GM23338 (cell line): ENCODE data around the gene DDA1. TPM values are rescaled to one million over a fixed set of nuclear protein-coding genes. Genes with fewer than 3 reads are reported as not detected.

Experiments used
- ATAC-seq: fragments of 200-7000 bp; cut with Tn5 transposase; 3 replicates; pipeline ENCODE4 v1.9.1; 2020
- DNase-seq: peaks from one replicate; pipeline ENCODE4 v3.0.0-alpha.2; 2015; ENCODE audit warnings: low spot score
- H2AFZ ChIP-seq: fragments of 200-600 bp; sonication (generic); 2 replicates; pipeline ENCODE4 v1.8.0; 2016; ENCODE audit warnings: antibody characterized with exemption, mild to moderate bottlenecking, moderate library complexity
- H3F3A ChIP-seq: fragments of 200-600 bp; sonication (generic); replicated peaks from 2 replicates; pipeline ENCODE4 v1.8.0; 2017; ENCODE audit warnings: antibody characterized with exemption, mixed run types, low read depth
- H3K27ac ChIP-seq: fragments of 200-600 bp; sonication (generic); 2 replicates; pipeline ENCODE4 v1.6.1; 2016; ENCODE audit warnings: low read depth
- H3K27me3 ChIP-seq: fragments of 200-600 bp; sonication (generic); 2 replicates; pipeline ENCODE4 v1.8.0; 2016; ENCODE audit warnings: mild to moderate bottlenecking, mixed run types, moderate library complexity; ENCODE audit not compliant: insufficient read depth
- H3K36me3 ChIP-seq: fragments of 200-600 bp; sonication (generic); 2 replicates; pipeline ENCODE4 v1.8.0; 2016; ENCODE audit warnings: mild to moderate bottlenecking; ENCODE audit not compliant: insufficient read depth
- H3K4me1 ChIP-seq: fragments of 200-600 bp; sonication (generic); 2 replicates; pipeline ENCODE4 v1.8.0; 2016; ENCODE audit warnings: mild to moderate bottlenecking, moderate library complexity; ENCODE audit not compliant: insufficient read depth
- H3K4me2 ChIP-seq: fragments of 200-600 bp; sonication (generic); 2 replicates; pipeline ENCODE4 v1.7.1; 2017; ENCODE audit warnings: mixed run types
- H3K4me3 ChIP-seq: fragments of 200-600 bp; sonication (generic); 2 replicates; pipeline ENCODE4 v1.6.1; 2016; ENCODE audit warnings: mixed run types
- H3K79me2 ChIP-seq: fragments of 200-600 bp; sonication (generic); replicated peaks from 2 replicates; pipeline ENCODE4 v1.8.0; 2017; ENCODE audit warnings: mild to moderate bottlenecking; ENCODE audit not compliant: insufficient read depth
- H3K9me2 ChIP-seq: fragments of 200-600 bp; sonication (generic); 2 replicates; pipeline ENCODE4 v1.8.0; 2017; ENCODE audit not compliant: insufficient read depth
- H4K20me1 ChIP-seq: fragments of 200-600 bp; sonication (generic); replicated peaks from 2 replicates; pipeline ENCODE4 v1.8.0; 2017; ENCODE audit warnings: mild to moderate bottlenecking; ENCODE audit not compliant: insufficient read depth
- H3K27ac Mint-ChIP-seq: 2 replicates; pipeline ENCODE4 v1.8.0; 2020; ENCODE audit warnings: inconsistent platforms, mild to moderate bottlenecking, moderate library complexity, mixed read lengths
- H3K27me3 Mint-ChIP-seq: 3 replicates; pipeline ENCODE4 v1.8.0; 2022; ENCODE audit warnings: low read depth, mild to moderate bottlenecking, moderate library complexity, mixed read lengths, inconsistent platforms; ENCODE audit not compliant: insufficient read depth, poor library complexity
- H3K36me3 Mint-ChIP-seq: 3 replicates; pipeline ENCODE4 v1.8.0; 2021; ENCODE audit warnings: low read depth, mild to moderate bottlenecking, inconsistent platforms, moderate library complexity, mixed read lengths
- H3K4me1 Mint-ChIP-seq: 3 replicates; pipeline ENCODE4 v1.8.0; 2020; ENCODE audit warnings: mild to moderate bottlenecking, inconsistent platforms, mixed read lengths
- H3K4me3 Mint-ChIP-seq: 3 replicates; pipeline ENCODE4 v1.8.0; 2021; ENCODE audit warnings: moderate library complexity, mild to moderate bottlenecking, inconsistent platforms, mixed read lengths
- H3K9me3 Mint-ChIP-seq: 3 replicates; pipeline ENCODE4 v1.8.0; 2020; ENCODE audit warnings: moderate library complexity, mild to moderate bottlenecking, inconsistent platforms, mixed read lengths
- CREB1 ChIP-seq: fragments of 250-450 bp; sonication (Bioruptor Pico); IDR thresholded peaks from 2 replicates; pipeline ENCODE4 v1.5.0; 2020; ENCODE audit warnings: low read depth, mild to moderate bottlenecking, moderate library complexity
- EZH2 ChIP-seq: fragments of 200-600 bp; sonication (generic); IDR thresholded peaks from one replicate; pipeline ENCODE4 v1.8.0; 2017; ENCODE audit warnings: antibody characterized with exemption, mild to moderate bottlenecking, low read depth; ENCODE audit not compliant: unreplicated experiment
- JUNB ChIP-seq: IDR thresholded peaks from one replicate; pipeline ENCODE4 v1.6.1; 2016; ENCODE audit warnings: antibody characterized with exemption; ENCODE audit not compliant: unreplicated experiment
- NANOG ChIP-seq: IDR thresholded peaks from 2 replicates; pipeline ENCODE4 v1.6.1; 2016; ENCODE audit warnings: antibody characterized with exemption, borderline replicate concordance
- STAT1 ChIP-seq: IDR thresholded peaks from one replicate; pipeline ENCODE4 v1.6.1; 2016; ENCODE audit warnings: antibody characterized with exemption; ENCODE audit not compliant: unreplicated experiment
- ZNF114 ChIP-seq: fragments of 250-450 bp; sonication (Bioruptor Pico); IDR thresholded peaks from 2 replicates; pipeline ENCODE4 v1.5.0; 2020; ENCODE audit warnings: mild to moderate bottlenecking, moderate library complexity
- ZNF331 ChIP-seq: fragments of 250-450 bp; sonication (Bioruptor Pico); IDR thresholded peaks from 2 replicates; pipeline ENCODE4 v1.5.0; 2020; ENCODE audit warnings: low read depth, mild to moderate bottlenecking, moderate library complexity
- polyA plus RNA-seq: library from polyadenylated mRNA; unstranded; fragments of >200 nt; fragmentation: Nextera tagmentation; extraction: Ambion mirVana; gene quantifications from 2 replicates; pipeline ENCODE4 v1.2.1, GENCODE V29; 2016
- total RNA-seq: library from RNA; depleted of rRNA; stranded (reverse); fragments of >200 nt; shearing (Covaris generic); gene quantifications from 2 replicates; pipeline ENCODE4 v1.2.3, GENCODE V29; 2014
- TF ChIP-seq, protein P1 (sequence below): fragments of 250-450 bp; sonication (Bioruptor Pico); IDR thresholded peaks from 2 replicates; pipeline ENCODE4 v1.5.0; 2020; ENCODE audit warnings: mild to moderate bottlenecking, moderate library complexity
- TF ChIP-seq, protein P2 (sequence below): IDR thresholded peaks from one replicate; pipeline ENCODE4 v1.6.1; 2018; ENCODE audit warnings: antibody characterized with exemption; ENCODE audit not compliant: unreplicated experiment
- TF ChIP-seq, protein P3 (sequence below), 2 experiments: fragments of 200-600 bp in 1 of 2; sonication (generic) in 1 of 2; conservative IDR thresholded peaks; 2 replicates each; pipeline versions ENCODE4 v1.5.1 to v1.6.1; 2016 to 2017; ENCODE audit warnings: antibody characterized with exemption in 2 of 2, low read depth in 2 of 2, mild to moderate bottlenecking in 2 of 2, moderate library complexity in 1 of 2

The DDA1 gene
- total and polyA plus RNA-seq, 2 experiments from 2014 or later: 34.6 to 107 TPM

DNA sequence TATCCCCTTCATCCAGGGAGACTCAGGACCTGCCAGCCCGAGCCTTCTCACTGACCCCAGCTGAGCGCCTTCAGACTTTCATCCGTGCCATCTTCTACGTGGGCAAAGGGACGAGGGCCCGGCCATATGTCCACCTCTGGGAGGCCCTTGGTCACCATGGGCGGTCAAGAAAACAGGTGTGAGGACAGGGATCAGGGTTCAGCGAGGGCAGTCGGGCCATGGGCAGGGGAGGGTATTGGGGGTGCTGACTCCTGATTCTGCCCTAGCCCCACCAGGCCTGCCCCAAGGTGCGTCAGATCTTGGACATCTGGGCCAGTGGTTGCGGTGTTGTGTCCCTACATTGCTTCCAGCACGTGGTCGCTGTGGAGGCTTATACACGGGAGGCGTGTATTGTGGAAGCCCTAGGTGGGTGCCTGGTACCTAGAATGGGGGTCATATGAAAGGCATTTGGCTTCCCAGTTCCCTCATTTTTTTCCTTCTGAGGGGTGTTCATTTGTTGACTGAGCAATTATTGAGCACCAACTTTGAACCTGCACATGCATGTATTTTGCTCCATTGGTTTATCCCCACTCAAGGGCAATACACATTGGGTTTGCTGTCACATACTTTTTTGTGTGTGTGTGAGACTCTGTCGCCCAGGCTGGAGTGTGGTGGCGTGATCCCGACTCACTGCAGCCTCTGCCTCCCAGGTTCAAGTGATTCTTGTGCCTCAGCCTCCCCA is 23.8 kb upstream of the DDA1 start:
- H3K4me1 ChIP-seq: no peaks in the 10 kb centered on the region
- H3K4me1 Mint-ChIP-seq: peaks cover 2% of the 10 kb centered on the region
- DNase-seq: no peak
- H3K27me3 ChIP-seq: peaks cover 6% of the 10 kb centered on the region; the same call in 1 of the 2 replicates
- no peaks in the 10 kb centered on the region for H3K79me2 ChIP-seq
- H3K4me2 ChIP-seq: no peak overlapping the region
- no peak for TF ChIP-seq ZNF331 (CRISPR knock-in tag)
- no peak for TF ChIP-seq CREB1 (CRISPR knock-in tag)
- H2AFZ ChIP-seq: no peak overlapping the region
- no peak overlapping the region for H3K27ac ChIP-seq
- no peak overlapping the region for H3K27ac Mint-ChIP-seq
- H3F3A ChIP-seq: peaks cover 24% of the 10 kb centered on the region
- no peaks in the 10 kb centered on the region for H3K9me2 ChIP-seq
- H3K36me3 Mint-ChIP-seq: peaks cover 25% of the 10 kb centered on the region
- H3K9me3 Mint-ChIP-seq: no peaks in the 10 kb centered on the region
- no peak for ATAC-seq
- no peak overlapping the region for H3K4me3 Mint-ChIP-seq
- H3K27me3 Mint-ChIP-seq: peaks cover 9% of the 10 kb centered on the region
- peaks cover 4% of the 10 kb centered on the region; the same call in 1 of the 2 replicates for H4K20me1 ChIP-seq
- no peak overlapping the region for H3K4me3 ChIP-seq
- no peaks in the 10 kb centered on the region for H3K36me3 ChIP-seq

DNA sequence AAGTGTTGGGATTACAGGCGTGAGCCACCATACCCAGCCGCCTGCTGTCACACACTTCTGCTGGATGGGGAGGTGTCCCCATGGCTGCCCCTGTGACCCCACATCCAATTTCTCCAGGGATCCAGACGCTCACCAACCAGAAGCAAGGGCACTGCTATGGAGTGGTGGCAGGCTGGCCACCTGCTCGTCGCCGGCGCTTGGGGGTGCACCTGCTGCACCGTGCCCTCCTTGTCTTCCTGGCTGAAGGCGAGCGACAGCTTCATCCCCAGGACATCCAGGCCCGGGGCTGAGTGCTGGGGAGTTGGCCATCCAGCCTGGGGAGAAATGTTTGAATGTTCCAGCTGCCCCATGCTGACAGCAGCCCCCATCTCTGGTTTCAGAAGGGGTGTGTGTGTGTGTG is 23.1 kb upstream of the DDA1 start:
- Histone ChIP-seq H4K20me1 (peaks cover 4% of the 10 kb centered on the region; the same call in 1 of the 2 replicates), H2AFZ (no peak overlapping the region), H3F3A (peaks cover 20% of the 10 kb centered on the region), H3K4me2 (no peak overlapping the region), H3K4me3 (no peak overlapping the region), H3K27ac (no peak overlapping the region), H3K79me2 (no peaks in the 10 kb centered on the region), H3K27me3 (peaks cover 6% of the 10 kb centered on the region; the same call in 1 of the 2 replicates), H3K36me3 (no peaks in the 10 kb centered on the region), H3K4me1 (no peaks in the 10 kb centered on the region), H3K9me2 (no peaks in the 10 kb centered on the region)
- Mint-ChIP-seq H3K9me3 (no peaks in the 10 kb centered on the region), H3K27me3 (peaks cover 9% of the 10 kb centered on the region), H3K27ac (no peak overlapping the region), H3K4me1 (peaks cover 2% of the 10 kb centered on the region), H3K36me3 (peaks cover 25% of the 10 kb centered on the region), H3K4me3 (no peak overlapping the region)
- DNase-seq: no peak
- ATAC-seq: no peak
- TF ChIP-seq, protein P1, sequence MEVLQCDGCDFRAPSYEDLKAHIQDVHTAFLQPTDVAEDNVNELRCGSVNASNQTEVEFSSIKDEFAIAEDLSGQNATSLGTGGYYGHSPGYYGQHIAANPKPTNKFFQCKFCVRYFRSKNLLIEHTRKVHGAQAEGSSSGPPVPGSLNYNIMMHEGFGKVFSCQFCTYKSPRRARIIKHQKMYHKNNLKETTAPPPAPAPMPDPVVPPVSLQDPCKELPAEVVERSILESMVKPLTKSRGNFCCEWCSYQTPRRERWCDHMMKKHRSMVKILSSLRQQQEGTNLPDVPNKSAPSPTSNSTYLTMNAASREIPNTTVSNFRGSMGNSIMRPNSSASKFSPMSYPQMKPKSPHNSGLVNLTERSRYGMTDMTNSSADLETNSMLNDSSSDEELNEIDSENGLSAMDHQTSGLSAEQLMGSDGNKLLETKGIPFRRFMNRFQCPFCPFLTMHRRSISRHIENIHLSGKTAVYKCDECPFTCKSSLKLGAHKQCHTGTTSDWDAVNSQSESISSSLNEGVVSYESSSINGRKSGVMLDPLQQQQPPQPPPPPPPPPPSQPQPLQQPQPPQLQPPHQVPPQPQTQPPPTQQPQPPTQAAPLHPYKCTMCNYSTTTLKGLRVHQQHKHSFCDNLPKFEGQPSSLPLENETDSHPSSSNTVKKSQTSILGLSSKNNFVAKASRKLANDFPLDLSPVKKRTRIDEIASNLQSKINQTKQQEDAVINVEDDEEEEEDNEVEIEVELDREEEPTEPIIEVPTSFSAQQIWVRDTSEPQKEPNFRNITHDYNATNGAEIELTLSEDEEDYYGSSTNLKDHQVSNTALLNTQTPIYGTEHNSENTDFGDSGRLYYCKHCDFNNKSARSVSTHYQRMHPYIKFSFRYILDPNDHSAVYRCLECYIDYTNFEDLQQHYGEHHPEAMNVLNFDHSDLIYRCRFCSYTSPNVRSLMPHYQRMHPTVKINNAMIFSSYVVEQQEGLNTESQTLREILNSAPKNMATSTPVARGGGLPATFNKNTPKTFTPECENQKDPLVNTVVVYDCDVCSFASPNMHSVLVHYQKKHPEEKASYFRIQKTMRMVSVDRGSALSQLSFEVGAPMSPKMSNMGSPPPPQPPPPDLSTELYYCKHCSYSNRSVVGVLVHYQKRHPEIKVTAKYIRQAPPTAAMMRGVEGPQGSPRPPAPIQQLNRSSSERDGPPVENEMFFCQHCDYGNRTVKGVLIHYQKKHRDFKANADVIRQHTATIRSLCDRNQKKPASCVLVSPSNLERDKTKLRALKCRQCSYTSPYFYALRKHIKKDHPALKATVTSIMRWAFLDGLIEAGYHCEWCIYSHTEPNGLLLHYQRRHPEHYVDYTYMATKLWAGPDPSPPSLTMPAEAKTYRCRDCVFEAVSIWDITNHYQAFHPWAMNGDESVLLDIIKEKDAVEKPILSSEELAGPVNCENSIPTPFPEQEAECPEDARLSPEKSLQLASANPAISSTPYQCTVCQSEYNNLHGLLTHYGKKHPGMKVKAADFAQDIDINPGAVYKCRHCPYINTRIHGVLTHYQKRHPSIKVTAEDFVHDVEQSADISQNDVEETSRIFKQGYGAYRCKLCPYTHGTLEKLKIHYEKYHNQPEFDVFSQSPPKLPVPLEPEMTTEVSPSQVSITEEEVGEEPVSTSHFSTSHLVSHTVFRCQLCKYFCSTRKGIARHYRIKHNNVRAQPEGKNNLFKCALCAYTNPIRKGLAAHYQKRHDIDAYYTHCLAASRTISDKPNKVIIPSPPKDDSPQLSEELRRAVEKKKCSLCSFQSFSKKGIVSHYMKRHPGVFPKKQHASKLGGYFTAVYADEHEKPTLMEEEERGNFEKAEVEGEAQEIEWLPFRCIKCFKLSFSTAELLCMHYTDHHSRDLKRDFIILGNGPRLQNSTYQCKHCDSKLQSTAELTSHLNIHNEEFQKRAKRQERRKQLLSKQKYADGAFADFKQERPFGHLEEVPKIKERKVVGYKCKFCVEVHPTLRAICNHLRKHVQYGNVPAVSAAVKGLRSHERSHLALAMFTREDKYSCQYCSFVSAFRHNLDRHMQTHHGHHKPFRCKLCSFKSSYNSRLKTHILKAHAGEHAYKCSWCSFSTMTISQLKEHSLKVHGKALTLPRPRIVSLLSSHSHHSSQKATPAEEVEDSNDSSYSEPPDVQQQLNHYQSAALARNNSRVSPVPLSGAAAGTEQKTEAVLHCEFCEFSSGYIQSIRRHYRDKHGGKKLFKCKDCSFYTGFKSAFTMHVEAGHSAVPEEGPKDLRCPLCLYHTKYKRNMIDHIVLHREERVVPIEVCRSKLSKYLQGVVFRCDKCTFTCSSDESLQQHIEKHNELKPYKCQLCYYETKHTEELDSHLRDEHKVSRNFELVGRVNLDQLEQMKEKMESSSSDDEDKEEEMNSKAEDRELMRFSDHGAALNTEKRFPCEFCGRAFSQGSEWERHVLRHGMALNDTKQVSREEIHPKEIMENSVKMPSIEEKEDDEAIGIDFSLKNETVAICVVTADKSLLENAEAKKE (CRISPR knock-in tag): no peak
- TF ChIP-seq STAT1 (no peak), ZNF114 (CRISPR knock-in tag) (no peak), JUNB (no peak), ZNF331 (CRISPR knock-in tag) (no peak), EZH2 (no peak), NANOG (no peak)
- TF ChIP-seq, protein P2, sequence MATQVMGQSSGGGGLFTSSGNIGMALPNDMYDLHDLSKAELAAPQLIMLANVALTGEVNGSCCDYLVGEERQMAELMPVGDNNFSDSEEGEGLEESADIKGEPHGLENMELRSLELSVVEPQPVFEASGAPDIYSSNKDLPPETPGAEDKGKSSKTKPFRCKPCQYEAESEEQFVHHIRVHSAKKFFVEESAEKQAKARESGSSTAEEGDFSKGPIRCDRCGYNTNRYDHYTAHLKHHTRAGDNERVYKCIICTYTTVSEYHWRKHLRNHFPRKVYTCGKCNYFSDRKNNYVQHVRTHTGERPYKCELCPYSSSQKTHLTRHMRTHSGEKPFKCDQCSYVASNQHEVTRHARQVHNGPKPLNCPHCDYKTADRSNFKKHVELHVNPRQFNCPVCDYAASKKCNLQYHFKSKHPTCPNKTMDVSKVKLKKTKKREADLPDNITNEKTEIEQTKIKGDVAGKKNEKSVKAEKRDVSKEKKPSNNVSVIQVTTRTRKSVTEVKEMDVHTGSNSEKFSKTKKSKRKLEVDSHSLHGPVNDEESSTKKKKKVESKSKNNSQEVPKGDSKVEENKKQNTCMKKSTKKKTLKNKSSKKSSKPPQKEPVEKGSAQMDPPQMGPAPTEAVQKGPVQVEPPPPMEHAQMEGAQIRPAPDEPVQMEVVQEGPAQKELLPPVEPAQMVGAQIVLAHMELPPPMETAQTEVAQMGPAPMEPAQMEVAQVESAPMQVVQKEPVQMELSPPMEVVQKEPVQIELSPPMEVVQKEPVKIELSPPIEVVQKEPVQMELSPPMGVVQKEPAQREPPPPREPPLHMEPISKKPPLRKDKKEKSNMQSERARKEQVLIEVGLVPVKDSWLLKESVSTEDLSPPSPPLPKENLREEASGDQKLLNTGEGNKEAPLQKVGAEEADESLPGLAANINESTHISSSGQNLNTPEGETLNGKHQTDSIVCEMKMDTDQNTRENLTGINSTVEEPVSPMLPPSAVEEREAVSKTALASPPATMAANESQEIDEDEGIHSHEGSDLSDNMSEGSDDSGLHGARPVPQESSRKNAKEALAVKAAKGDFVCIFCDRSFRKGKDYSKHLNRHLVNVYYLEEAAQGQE: no peak
- TF ChIP-seq, protein P3, sequence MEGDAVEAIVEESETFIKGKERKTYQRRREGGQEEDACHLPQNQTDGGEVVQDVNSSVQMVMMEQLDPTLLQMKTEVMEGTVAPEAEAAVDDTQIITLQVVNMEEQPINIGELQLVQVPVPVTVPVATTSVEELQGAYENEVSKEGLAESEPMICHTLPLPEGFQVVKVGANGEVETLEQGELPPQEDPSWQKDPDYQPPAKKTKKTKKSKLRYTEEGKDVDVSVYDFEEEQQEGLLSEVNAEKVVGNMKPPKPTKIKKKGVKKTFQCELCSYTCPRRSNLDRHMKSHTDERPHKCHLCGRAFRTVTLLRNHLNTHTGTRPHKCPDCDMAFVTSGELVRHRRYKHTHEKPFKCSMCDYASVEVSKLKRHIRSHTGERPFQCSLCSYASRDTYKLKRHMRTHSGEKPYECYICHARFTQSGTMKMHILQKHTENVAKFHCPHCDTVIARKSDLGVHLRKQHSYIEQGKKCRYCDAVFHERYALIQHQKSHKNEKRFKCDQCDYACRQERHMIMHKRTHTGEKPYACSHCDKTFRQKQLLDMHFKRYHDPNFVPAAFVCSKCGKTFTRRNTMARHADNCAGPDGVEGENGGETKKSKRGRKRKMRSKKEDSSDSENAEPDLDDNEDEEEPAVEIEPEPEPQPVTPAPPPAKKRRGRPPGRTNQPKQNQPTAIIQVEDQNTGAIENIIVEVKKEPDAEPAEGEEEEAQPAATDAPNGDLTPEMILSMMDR (conservative IDR thresholded peaks at IDR 0.05; ENCODE audit: low read depth in 2 of 2): no peak
